ENCODE measurements around the gene DLGAP1.

GRCh38 chr18:3966642-3967358, 488.3 kb downstream of the DLGAP1 start:
- TF ChIP-seq CTCF (conservative IDR thresholded peaks at IDR 0.05 in 1 of 2, IDR thresholded peaks at IDR 0.05 in 1 of 2; ENCODE audit: extremely low read depth in 1 of 2, insufficient read depth in 1 of 2, low read depth in 1 of 2, low read length in 2 of 2): no peak
- TF ChIP-seq EZH2 (IDR thresholded peaks at IDR 0.05; ENCODE audit: borderline replicate concordance, low read length): no peak
